Breast epithelium (tissue), 3 donors: ENCODE results near the gene FAM47C.

Source experiments
- POLR2A ChIP-seq: fragments of 450-650 bp; IDR thresholded peaks from one replicate; pipeline ENCODE4 v1.6.1; 2016; ENCODE audit warnings: antibody characterized with exemption, mild to moderate bottlenecking, moderate library complexity
- TF ChIP-seq, protein P1 (sequence below), 3 donors: fragments of 450-650 bp; IDR thresholded peaks; one replicate each; pipeline ENCODE4 v1.5.1; 2016 to 2017; ENCODE audit warnings: antibody characterized with exemption in 3 of 3, mild to moderate bottlenecking in 3 of 3, moderate library complexity in 3 of 3

DNA sequence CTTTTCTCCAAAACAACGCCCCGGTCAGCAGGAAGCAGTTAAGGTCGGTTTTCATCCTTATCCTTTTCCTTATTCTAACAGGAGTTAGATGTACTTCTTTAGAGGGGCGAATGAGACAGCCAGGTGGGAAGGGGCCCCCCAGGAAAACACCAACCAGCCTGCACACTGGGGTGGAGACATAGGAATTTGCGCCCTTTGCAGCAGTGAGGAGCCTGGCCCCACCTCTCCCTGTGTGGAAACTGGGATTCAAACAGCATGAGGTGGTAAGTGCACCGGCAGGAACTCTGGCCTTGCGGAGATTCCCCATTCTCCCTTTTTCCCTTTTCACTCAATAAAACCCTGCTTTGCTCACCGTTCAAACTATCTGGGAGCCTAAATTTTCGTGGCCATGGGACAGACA, 8.0 kb upstream of the FAM47C start:
- TF ChIP-seq, protein P1, sequence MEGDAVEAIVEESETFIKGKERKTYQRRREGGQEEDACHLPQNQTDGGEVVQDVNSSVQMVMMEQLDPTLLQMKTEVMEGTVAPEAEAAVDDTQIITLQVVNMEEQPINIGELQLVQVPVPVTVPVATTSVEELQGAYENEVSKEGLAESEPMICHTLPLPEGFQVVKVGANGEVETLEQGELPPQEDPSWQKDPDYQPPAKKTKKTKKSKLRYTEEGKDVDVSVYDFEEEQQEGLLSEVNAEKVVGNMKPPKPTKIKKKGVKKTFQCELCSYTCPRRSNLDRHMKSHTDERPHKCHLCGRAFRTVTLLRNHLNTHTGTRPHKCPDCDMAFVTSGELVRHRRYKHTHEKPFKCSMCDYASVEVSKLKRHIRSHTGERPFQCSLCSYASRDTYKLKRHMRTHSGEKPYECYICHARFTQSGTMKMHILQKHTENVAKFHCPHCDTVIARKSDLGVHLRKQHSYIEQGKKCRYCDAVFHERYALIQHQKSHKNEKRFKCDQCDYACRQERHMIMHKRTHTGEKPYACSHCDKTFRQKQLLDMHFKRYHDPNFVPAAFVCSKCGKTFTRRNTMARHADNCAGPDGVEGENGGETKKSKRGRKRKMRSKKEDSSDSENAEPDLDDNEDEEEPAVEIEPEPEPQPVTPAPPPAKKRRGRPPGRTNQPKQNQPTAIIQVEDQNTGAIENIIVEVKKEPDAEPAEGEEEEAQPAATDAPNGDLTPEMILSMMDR (IDR thresholded peaks at IDR 0.05), result no peak
- TF ChIP-seq POLR2A, result no peak
